GM12865 (cell line): ENCODE results near the gene MBLAC1.

Experiments used
- DNase-seq: peaks from one replicate; pipeline ENCODE4 v3.0.0; 2010; ENCODE audit warnings: low read depth
- H3K4me3 ChIP-seq: 2 replicates; pipeline ENCODE4 v1.5.1; 2011; ENCODE audit warnings: mild to moderate bottlenecking, low read depth, low read length, control low read depth
- CTCF ChIP-seq: IDR thresholded peaks from 2 replicates; pipeline ENCODE4 v1.5.1; 2011; ENCODE audit warnings: low read length, control low read depth, low read depth, inconsistent platforms; ENCODE audit not compliant: insufficient read depth; ENCODE audit errors: missing control alignments

The MBLAC1 gene

GRCh38 chr7:100126931-100127865 lies at the start of gene MBLAC1:
MBLAC1 (plus strand) TSS chr7:100126967; CDS start chr7:100127396, 429 bp downstream.
- H3K4me3 ChIP-seq = peak within 1 kb of the TSS; percentile 96
- peak; percentile 97 for DNase-seq
- no peak for TF ChIP-seq CTCF

- no peak for TF ChIP-seq CTCF
- H3K4me3 ChIP-seq = no peak overlapping the region
- DNase-seq = no peak
These were observed 49.6 kb upstream of the MBLAC1 start for GRCh38 chr7:100077205-100077604.

- H3K4me3 ChIP-seq = no peak overlapping the region
- no peak for TF ChIP-seq CTCF
- DNase-seq = no peak
These were observed 47.7 kb upstream of the MBLAC1 start for GRCh38 chr7:100079024-100079560.

- peak overlapping the region; percentile 78 for H3K4me3 ChIP-seq
- DNase-seq = no peak
- no peak for TF ChIP-seq CTCF
These were observed 45.7 kb upstream of the MBLAC1 start for GRCh38 chr7:100080907-100081534.

- TF ChIP-seq CTCF = peak; percentile 88
- peak within 1 kb of the TSS; percentile 78 for H3K4me3 ChIP-seq
- peak; percentile 100 for DNase-seq
These were observed 45.1 kb upstream of the MBLAC1 start, which contains the start of gene ZNF3 for GRCh38 chr7:100081535-100082102. ZNF3 (minus strand) TSS chr7:100081723; CDS start chr7:100077357, 4,366 bp downstream.

- DNase-seq = no peak
- H3K4me3 ChIP-seq = no peak overlapping the region
- TF ChIP-seq CTCF = no peak
These were observed 43.8 kb upstream of the MBLAC1 start for GRCh38 chr7:100082978-100083377.
